Mesothelial cell of epicardium (in vitro differentiated cells): Measurements from ENCODE around the gene WWOX. TPM values are rescaled to one million over a fixed set of nuclear protein-coding genes. Genes with fewer than 3 reads are reported as not detected.

Experiments
- DNase-seq, 2 experiments: peaks; one replicate each; pipeline ENCODE4 v3.0.0; 2021; ENCODE audit warnings: low spot score in 2 of 2; ENCODE audit not compliant: unreplicated experiment in 2 of 2
- H3K27ac Mint-ChIP-seq: 2 replicates; pipeline ENCODE4 v1.8.0; 2021; ENCODE audit warnings: mixed read lengths
- H3K27me3 Mint-ChIP-seq: 2 replicates; pipeline ENCODE4 v1.8.0; 2021; ENCODE audit warnings: low read depth, mixed read lengths
- H3K36me3 Mint-ChIP-seq: 2 replicates; pipeline ENCODE4 v1.8.0; 2021; ENCODE audit warnings: mixed read lengths
- H3K4me1 Mint-ChIP-seq: 2 replicates; pipeline ENCODE4 v1.8.0; 2021; ENCODE audit warnings: mixed read lengths
- H3K4me3 Mint-ChIP-seq: 2 replicates; pipeline ENCODE4 v1.8.0; 2021; ENCODE audit warnings: mild to moderate bottlenecking, moderate library complexity, mixed read lengths
- H3K9me3 Mint-ChIP-seq: 2 replicates; pipeline ENCODE4 v1.8.0; 2021; ENCODE audit warnings: mixed read lengths
- total RNA-seq: library from RNA; stranded (reverse); gene quantifications from 3 replicates; pipeline ENCODE4 v1.2.1, GENCODE V29; 2021
- TF ChIP-seq, protein P1 (sequence below): fragments of 200-600 bp; sonication (generic); IDR thresholded peaks from one replicate; pipeline ENCODE4 v1.5.0; 2021; ENCODE audit warnings: antibody characterized with exemption; ENCODE audit not compliant: unreplicated experiment

The WWOX gene
- total RNA-seq, 1 donor from 2014 or later = 29.7 TPM

- DNase-seq = no peak
- H3K9me3 Mint-ChIP-seq = no peaks in the 10 kb centered on the region
- H3K27me3 Mint-ChIP-seq = no peaks in the 10 kb centered on the region
- no peak overlapping the region for H3K27ac Mint-ChIP-seq
- peaks cover 12% of the 10 kb centered on the region for H3K4me1 Mint-ChIP-seq
- TF ChIP-seq, protein P1, sequence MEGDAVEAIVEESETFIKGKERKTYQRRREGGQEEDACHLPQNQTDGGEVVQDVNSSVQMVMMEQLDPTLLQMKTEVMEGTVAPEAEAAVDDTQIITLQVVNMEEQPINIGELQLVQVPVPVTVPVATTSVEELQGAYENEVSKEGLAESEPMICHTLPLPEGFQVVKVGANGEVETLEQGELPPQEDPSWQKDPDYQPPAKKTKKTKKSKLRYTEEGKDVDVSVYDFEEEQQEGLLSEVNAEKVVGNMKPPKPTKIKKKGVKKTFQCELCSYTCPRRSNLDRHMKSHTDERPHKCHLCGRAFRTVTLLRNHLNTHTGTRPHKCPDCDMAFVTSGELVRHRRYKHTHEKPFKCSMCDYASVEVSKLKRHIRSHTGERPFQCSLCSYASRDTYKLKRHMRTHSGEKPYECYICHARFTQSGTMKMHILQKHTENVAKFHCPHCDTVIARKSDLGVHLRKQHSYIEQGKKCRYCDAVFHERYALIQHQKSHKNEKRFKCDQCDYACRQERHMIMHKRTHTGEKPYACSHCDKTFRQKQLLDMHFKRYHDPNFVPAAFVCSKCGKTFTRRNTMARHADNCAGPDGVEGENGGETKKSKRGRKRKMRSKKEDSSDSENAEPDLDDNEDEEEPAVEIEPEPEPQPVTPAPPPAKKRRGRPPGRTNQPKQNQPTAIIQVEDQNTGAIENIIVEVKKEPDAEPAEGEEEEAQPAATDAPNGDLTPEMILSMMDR = no peak
- H3K4me3 Mint-ChIP-seq = no peak overlapping the region
- H3K36me3 Mint-ChIP-seq = no peaks in the 10 kb centered on the region
Observed at GRCh38 chr16:78184238-78185183, 85.1 kb downstream of the WWOX start.

GRCh38 chr16:78189121-78189520, 89.7 kb downstream of the WWOX start:
- H3K9me3 Mint-ChIP-seq = peaks cover 5% of the 10 kb centered on the region
- TF ChIP-seq, protein P1 = no peak
- H3K27ac Mint-ChIP-seq = no peak overlapping the region
- no peaks in the 10 kb centered on the region for H3K27me3 Mint-ChIP-seq
- no peaks in the 10 kb centered on the region for H3K36me3 Mint-ChIP-seq
- DNase-seq = no peak
- no peak overlapping the region for H3K4me3 Mint-ChIP-seq
- peaks cover 7% of the 10 kb centered on the region for H3K4me1 Mint-ChIP-seq

- no peak overlapping the region for H3K27ac Mint-ChIP-seq
- H3K9me3 Mint-ChIP-seq = peaks cover 5% of the 10 kb centered on the region
- no peaks in the 10 kb centered on the region for H3K36me3 Mint-ChIP-seq
- no peak for DNase-seq
- H3K4me1 Mint-ChIP-seq = peaks cover 10% of the 10 kb centered on the region
- H3K4me3 Mint-ChIP-seq = no peak overlapping the region
- no peaks in the 10 kb centered on the region for H3K27me3 Mint-ChIP-seq
- TF ChIP-seq, protein P1 = no peak
Observed at GRCh38 chr16:78192734-78193488, 93.5 kb downstream of the WWOX start.

GRCh38 chr16:78194948-78195347, 95.5 kb downstream of the WWOX start:
- TF ChIP-seq, protein P1 = no peak
- peaks cover 14% of the 10 kb centered on the region for H3K4me1 Mint-ChIP-seq
- peaks cover 5% of the 10 kb centered on the region for H3K9me3 Mint-ChIP-seq

GRCh38 chr16:78195797-78196196, 96.3 kb downstream of the WWOX start:
- TF ChIP-seq, protein P1 = no peak
- H3K27ac Mint-ChIP-seq = no peak overlapping the region
- no peak for DNase-seq
- peaks cover 14% of the 10 kb centered on the region for H3K4me1 Mint-ChIP-seq
- peaks cover 5% of the 10 kb centered on the region for H3K9me3 Mint-ChIP-seq
- no peak overlapping the region for H3K4me3 Mint-ChIP-seq
- H3K36me3 Mint-ChIP-seq = no peaks in the 10 kb centered on the region
- H3K27me3 Mint-ChIP-seq = no peaks in the 10 kb centered on the region

More at GRCh38 chr16:78194948-78195347, 95.5 kb downstream of the WWOX start:
- Mint-ChIP-seq H3K27ac (no peak overlapping the region), H3K36me3 (no peaks in the 10 kb centered on the region), H3K4me3 (no peak overlapping the region), H3K27me3 (no peaks in the 10 kb centered on the region)
- DNase-seq = no peak
